HG02763 (cell line): ENCODE data around the gene THAP2.
"Not testable (repeated sequence)": the region's sequence is repeated elsewhere in the genome, so short reads cannot be mapped to it uniquely, and the experiment has no call there.

ENCODE experiments used
- ATAC-seq: cut with Tn5 transposase; IDR thresholded peaks from one replicate; pipeline ENCODE4 v1.9.1; 2021; ENCODE audit warnings: mild to moderate bottlenecking, moderate library complexity; ENCODE audit not compliant: unreplicated experiment

The THAP2 gene

DNA sequence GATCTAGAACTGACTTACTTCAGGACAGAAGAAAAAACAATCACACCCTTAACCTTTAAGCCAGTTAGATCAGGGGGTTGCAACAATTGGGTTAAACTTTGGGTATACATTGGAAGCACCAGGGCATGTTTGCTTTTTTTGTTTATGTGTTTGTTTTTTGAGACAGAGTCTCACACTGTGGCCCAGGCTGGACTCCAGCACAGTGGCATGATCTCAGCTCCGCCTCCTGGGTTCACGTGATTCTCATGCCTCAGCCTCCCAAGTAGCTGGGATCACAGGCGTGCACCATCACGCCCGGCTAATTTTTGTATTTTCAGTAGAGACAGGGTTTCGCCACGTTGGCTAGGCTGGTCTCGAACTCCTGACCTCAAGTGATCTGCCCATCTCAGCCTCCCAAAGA lies 38.1 kb downstream of the THAP2 start:
- ATAC-seq: not testable (repeated sequence)

DNA sequence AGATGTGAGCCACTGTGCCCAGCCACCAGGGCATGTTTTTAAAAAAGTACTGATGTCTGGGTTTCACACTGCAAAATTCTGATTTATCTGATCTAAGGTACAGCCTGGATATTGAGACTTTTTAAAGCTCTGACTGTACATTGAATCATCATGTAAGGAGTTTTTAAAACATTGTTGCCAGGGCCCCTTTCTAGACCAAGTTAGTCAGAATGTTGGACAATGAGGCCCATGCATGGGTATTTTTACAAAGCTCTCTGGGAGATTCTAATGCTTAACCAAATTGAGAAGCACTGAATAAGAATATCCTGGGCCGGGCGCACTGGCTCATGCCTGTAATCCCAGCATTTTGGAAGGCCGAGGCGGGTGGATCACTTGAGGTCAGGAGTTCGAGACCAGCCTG lies 38.5 kb downstream of the THAP2 start:
- no peak for ATAC-seq

DNA sequence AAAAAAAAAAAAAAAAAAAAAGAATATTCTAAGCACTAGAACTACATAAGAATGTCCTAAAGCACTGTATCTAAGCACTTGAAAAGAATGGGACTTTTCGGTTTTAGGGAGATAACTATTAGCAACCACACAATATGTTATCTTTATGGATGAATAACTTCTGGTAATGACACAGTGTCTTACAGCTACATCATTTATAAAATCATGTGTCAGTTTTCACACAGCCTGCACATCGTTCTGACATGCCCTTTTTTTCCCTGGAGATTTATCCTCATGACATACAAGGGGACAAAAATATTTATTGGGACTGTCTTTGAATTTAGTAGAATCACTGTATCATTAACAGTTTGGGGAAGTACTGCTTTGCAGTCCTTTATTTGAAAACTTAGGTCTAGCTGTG lies 39.1 kb downstream of the THAP2 start:
- ATAC-seq: no peak

DNA sequence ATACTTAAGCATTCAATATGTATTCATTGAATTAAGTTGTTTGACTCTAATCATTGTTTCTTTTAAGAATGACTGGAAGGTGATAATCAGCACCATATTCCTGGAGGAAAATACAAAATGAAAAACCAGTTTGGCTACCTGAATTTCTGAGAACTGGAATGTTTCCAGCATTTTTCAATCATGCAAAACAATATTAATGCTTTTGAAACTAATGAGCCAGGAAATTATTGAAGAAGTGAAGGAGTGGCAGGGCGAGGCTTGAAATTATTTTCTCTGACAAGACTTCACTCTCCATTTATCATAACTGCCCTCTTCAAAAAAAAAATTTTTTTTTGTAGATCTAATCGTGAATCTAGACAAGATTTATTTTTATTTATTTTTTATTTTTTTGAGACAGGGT lies 40.8 kb downstream of the THAP2 start:
- no peak for ATAC-seq

DNA sequence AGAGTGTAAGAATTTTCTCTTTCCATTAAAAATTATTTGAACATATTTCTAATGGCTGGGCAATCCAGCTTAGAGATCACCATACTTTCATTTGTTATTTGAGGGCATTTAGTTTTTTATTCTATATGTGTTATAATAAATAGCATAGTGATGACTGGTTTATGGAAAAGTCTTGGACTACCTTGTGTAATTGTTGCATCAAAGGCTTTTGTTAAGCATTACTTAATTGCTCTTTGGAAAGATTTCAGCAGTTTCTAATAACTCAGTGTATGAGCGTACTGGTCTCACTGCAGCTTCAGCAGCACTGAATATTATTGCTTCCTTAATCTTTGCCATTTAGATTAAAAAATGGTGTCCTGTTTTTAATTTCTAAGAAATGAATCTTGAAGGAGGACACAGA lies 44.6 kb downstream of the THAP2 start:
- no peak for ATAC-seq

DNA sequence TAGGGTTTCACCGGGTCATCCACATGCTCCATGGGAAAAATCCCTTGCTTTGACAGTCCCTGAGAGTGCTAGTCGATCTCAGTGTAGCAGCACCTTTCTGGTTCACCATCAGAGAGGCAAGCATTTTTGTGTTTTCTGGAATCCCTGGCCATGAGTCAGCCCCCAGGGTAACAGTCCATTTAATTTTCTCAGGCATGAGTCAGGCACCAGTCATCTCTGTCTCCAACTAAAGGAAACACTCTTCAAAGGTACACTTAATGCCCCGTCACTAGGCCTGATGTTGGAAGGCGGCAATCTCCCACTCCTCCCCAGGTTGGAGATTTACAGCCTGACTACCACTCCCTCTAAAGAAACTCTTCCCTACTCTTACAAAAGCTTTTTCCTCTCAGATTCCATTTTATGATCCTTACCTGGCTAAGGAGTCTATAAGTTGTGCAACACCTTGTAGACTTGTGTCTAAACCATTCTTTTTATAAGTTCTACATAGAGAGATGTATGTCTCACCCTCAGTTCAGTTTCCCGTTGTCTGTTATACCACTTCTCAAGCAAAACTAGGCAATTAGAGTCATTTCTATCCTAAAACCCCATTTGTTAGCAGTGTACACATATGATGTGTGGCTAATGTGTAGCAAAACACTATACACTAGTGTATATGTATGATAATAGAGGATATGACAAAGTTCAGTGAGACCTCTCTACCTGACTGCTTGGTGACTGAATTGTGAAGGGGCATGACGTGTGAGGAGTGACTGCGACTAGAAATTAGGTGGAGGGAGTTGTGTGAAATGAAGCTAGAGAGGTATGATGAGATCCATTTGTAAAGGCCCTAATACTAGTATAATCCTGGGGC lies 46.4 kb downstream of the THAP2 start:
- no peak for ATAC-seq

DNA sequence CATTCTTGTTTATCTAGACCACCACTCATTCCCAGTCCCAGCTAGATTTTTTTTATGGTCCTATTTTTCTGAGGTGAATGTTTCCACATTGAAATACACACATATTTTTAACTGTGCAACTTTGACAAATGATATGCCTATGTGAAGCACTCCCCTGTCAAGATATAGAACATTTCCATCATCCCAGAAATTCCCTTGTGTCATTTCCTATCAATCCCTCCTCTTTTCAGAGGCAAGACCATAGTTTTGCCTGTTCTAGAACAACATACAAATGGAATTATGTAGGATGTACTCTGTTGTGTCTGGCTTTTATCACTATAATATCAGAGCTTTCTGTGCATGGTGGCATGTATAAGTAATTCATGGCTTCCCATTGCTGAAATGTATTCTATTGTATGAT lies 54.5 kb downstream of the THAP2 start:
- no peak for ATAC-seq

DNA sequence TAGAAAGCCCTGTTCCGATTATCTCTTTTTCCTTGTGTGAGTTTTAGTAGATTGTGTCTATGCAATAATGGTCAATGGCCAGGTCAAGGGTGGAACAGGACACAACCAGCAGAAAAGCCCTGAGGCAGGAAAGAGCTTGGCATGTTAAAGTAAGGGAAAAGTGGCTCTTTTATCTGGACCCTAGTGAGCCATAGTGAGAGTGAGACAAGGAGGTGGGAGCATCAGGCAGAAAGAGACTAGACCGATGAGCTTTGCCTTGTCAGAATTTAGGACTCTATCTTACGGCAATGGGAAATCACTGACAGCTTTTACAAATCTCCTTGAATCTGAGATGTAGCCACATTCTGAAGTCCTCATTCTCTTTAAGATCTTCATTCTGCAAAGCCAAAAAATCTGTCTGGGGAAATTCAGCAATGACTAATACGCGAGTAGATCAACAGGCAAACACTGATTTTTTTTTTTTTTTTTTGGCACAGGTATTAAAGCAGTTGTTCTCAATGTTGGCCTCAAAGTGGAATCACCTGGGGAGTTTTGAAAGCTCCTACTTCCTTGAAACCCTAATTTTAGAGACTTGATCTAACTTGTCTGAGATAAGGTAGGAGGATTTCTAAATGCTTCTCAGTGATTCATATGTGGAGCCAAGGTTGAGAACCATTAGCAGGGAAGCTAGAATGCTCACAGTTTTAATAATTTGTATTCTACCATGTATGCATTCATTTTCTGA lies 55.7 kb downstream of the THAP2 start:
- no peak for ATAC-seq

DNA sequence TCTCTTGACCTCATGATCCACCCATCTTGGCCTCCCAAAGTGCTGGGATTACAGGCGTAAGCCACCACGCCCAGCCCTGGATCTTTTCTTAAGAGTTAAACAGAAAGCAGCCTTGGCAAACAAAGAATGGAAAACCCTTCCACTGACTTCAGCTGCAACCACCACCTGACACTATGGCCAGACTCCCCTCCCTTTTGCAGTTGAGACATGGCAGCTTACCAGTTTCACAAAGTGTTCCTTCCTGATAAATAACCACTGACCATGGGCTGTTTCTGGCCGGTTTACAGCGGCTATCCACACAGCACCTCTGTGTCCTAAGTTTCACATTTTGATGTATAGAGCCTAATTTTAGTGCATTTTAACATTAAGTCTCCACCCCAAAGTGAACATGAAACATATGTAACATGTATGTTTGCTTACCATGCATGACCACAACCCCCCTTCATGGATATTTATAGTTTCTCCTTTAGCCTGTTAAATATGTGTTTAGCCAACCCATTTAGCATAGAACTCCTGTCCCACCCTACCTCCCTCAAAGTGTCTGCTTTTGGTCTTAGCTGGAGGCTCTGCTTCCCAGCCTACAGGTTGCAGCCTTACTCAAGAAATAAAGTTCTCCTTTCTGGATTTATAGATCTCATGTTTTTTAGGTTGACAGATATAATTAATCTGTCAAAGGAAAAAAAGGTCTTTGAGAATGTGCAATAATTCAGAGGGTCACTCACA lies 57.8 kb downstream of the THAP2 start:
- ATAC-seq: no peak

DNA sequence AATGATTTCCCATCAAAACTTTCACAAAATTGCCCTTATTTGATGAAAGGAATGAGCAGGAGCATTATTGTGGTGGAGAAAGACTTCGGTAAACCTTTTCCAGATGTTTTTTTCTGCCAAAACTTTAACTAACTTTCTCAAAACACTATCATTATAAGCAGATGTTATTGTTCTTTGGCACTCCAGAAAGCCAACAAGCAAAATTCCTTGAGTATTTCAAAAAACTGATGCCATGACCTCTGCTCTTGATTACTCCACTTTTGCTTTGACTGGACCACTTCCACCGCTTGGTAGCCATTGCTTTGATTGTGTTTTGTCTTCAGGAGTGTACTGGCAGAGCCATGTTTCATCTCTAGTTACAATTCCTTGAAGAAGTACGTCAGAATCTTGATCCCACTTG lies 60.9 kb downstream of the THAP2 start:
- no peak for ATAC-seq

DNA sequence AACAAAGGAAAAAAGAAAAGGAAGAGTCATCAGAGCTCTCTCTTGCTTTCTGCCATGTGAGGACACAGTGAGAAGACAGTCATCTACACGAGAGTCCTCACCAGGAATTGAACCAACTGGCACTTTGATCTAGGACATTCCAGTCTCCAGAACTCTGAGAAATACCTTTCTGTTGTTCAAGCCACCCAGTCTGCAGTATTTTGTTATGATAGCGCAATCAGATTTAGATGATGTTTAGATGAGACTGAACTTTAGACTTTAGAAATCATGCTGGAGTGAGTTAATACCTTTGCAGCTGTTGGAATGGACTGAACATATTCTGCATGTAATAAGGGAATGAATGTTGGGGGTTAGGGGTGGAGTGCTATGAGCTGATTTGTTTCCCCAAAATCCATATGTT lies 62.4 kb downstream of the THAP2 start:
- ATAC-seq: no peak

DNA sequence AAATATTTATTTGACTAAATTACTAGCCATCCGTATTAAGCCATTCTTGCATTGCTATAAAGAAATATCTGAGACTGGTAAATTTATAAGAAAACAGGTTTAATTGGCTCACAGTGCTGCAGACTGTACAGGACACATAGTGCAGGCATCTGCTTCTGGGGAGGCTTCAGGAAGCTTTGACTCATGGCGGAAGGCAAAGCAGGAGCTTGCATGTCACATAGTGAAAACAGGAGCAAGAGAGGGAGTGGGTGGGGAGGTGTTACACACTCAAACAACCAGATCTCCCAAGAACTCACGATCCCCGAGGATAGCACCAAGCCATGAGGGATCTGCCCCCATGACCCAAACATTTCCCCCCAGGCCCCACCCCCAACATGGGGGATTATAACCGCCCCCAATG lies 63.9 kb downstream of the THAP2 start:
- ATAC-seq: no peak
